GM18508 (cell line): ENCODE measurements around the gene RNFT1.
"Not testable (repeated sequence)": the region's sequence is repeated elsewhere in the genome, so short reads cannot be mapped to it uniquely, and the experiment has no call there.

ENCODE experiments used
- ATAC-seq: cut with Tn5 transposase; IDR thresholded peaks from one replicate; pipeline ENCODE4 v1.9.1; 2021; ENCODE audit warnings: moderate number of reproducible peaks; ENCODE audit not compliant: insufficient read depth, unreplicated experiment

RNFT1 gene

GRCh38 chr17:59933317-59933716, 31.2 kb downstream of the RNFT1 start:
- ATAC-seq: not testable (repeated sequence)

GRCh38 chr17:59930768-59931167, 33.8 kb downstream of the RNFT1 start:
- not testable (repeated sequence) for ATAC-seq

GRCh38 chr17:59930121-59930520, 34.4 kb downstream of the RNFT1 start:
- ATAC-seq: not testable (repeated sequence)

GRCh38 chr17:59920637-59921036, 43.9 kb downstream of the RNFT1 start:
- not testable (repeated sequence) for ATAC-seq

- no peak for ATAC-seq
These were observed 48.1 kb downstream of the RNFT1 start for GRCh38 chr17:59916446-59916845.

GRCh38 chr17:59914274-59914854, 50.2 kb downstream of the RNFT1 start:
- no peak for ATAC-seq

- no peak for ATAC-seq
These were observed 57.1 kb downstream of the RNFT1 start for GRCh38 chr17:59907467-59907866.

GRCh38 chr17:59903455-59903854, 61.1 kb downstream of the RNFT1 start:
- ATAC-seq: no peak
